Measurements from ENCODE around the gene FBXW7. TPM values are rescaled to one million over a fixed set of nuclear protein-coding genes. Genes with fewer than 3 reads are reported as not detected.

FBXW7 gene, protein sequence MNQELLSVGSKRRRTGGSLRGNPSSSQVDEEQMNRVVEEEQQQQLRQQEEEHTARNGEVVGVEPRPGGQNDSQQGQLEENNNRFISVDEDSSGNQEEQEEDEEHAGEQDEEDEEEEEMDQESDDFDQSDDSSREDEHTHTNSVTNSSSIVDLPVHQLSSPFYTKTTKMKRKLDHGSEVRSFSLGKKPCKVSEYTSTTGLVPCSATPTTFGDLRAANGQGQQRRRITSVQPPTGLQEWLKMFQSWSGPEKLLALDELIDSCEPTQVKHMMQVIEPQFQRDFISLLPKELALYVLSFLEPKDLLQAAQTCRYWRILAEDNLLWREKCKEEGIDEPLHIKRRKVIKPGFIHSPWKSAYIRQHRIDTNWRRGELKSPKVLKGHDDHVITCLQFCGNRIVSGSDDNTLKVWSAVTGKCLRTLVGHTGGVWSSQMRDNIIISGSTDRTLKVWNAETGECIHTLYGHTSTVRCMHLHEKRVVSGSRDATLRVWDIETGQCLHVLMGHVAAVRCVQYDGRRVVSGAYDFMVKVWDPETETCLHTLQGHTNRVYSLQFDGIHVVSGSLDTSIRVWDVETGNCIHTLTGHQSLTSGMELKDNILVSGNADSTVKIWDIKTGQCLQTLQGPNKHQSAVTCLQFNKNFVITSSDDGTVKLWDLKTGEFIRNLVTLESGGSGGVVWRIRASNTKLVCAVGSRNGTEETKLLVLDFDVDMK
- 42.2 and 42.5 TPM in 2 replicates for total RNA-seq

- peak; percentile 98 to 99 for DNase-seq (ENCODE audit: low read depth in 2 of 2)
Measured at GRCh38 chr4:152535903-152536544, at the start of gene FBXW7. Gene FBXW7, minus strand, starts transcription at chr4:152536092. Its CDS starts 124,289 bp downstream, at chr4:152411803.

DNA sequence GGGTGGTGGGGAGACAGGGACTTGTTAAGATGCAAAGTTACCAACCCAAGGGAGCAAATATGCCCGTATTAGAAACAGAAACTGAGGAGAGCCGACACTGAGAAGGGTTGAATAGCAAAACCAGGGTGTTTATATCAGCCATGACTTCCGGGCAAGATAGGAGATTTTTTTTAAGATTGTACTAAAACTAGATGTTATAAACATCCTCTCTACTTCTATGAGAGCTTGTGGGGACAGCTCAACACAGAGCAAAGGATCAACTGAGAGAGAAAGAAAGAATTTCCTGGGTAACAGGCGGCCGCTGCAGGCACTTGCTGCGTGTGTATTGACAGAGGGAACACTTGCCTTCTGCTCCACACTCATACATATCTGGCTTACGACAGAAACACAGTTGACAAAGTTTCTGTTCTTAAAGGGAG is 49.1 kb upstream of the FBXW7 start:
- DNase-seq (ENCODE audit: low read depth in 2 of 2): no peak

- no peak for DNase-seq (ENCODE audit: low read depth in 2 of 2)
Measured at GRCh38 chr4:152581536-152582160, 45.8 kb upstream of the FBXW7 start.

DNA sequence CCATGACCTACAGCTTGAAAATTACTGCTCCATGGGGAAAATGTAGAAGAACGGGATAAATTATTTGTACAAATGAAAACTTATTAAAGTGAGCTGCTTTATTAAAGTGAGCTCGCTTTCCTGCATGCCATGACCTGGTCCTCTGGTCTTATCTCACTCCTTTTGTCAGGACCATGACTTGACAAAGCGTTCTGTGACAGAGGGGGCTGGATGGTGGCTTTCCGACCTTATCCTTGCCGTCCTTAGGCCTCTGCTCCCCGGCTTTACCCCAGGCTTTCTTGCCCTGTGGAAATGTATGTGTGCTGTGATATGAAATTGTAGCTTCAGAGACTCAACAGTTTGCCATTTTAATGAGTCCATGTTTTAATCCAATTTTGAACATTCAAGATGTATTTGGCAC is 44.0 kb upstream of the FBXW7 start:
- no peak for DNase-seq (ENCODE audit: low read depth in 2 of 2)

- no peak for DNase-seq (ENCODE audit: low read depth in 2 of 2)
Measured at GRCh38 chr4:152579107-152579764, 43.3 kb upstream of the FBXW7 start.

- DNase-seq (ENCODE audit: low read depth in 2 of 2): no peak
Measured at GRCh38 chr4:152578670-152579069, 42.8 kb upstream of the FBXW7 start.

- no peak for DNase-seq (ENCODE audit: low read depth in 2 of 2)
Measured at GRCh38 chr4:152577708-152578396, 42.0 kb upstream of the FBXW7 start.

DNA sequence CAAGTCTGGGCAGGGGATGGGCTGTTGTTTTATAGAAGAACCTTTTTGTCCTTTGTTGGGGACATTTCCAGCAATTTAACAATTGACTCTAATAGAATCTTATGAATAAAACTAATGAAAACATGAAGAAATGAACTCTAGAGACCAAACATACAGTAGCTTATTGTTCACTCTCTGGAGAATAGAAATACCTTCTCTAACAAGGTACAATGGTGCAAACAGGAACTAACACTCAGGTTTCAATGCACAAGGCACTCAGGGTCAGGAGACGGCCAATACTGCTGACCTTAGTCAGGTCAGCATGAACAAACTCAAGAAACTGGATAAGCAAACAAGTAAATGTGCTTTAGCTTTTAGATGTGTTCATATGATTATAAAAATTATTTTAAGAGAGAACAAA is 39.6 kb upstream of the FBXW7 start:
- DNase-seq (ENCODE audit: low read depth in 2 of 2): no peak

DNA sequence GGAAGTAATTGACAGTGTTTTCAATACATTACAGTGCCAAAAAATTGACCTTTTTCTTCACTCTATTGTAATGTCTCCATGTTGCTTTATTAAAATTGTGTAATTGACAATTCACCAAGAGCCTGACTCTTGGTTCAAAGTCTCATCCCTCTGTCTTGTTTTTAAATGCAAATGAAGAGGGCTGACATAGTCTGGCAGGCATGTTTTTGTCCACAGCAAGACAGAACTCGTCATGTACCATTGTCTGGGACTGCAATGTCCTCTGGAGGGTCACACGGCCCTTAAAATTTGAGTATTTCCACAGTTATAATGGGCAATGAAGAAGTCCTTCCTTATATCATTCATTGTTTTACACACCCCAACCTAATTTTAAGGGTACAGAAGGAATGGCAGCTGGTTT is 38.0 kb upstream of the FBXW7 start:
- no peak for DNase-seq (ENCODE audit: low read depth in 2 of 2)

GRCh38 chr4:152572417-152573086 is 36.7 kb upstream of the FBXW7 start:
- no peak for DNase-seq (ENCODE audit: low read depth in 2 of 2)

DNA sequence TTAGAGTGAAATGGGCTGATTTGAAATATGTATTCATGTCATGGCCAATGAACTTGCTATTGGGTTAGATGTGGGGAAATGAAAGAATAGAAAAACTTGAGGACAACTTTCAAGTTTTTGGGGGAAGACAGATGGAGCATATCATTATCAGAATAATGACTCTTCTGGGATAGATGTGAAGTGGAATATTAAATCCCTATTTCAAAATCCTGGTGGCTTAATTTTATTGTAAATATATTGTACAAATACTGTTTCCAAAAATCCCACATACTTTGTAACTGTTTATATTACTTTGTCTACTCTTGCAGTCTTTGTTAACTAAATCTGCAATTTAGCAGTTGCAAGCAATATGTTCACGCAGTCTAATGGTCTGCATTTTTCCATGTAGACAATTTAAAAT is 35.9 kb upstream of the FBXW7 start:
- no peak for DNase-seq (ENCODE audit: low read depth in 2 of 2)

GRCh38 chr4:152571296-152571695 is 35.4 kb upstream of the FBXW7 start:
- DNase-seq (ENCODE audit: low read depth in 2 of 2): no peak

GRCh38 chr4:152565333-152565732 is 29.4 kb upstream of the FBXW7 start:
- no peak for DNase-seq (ENCODE audit: low read depth in 2 of 2)

DNA sequence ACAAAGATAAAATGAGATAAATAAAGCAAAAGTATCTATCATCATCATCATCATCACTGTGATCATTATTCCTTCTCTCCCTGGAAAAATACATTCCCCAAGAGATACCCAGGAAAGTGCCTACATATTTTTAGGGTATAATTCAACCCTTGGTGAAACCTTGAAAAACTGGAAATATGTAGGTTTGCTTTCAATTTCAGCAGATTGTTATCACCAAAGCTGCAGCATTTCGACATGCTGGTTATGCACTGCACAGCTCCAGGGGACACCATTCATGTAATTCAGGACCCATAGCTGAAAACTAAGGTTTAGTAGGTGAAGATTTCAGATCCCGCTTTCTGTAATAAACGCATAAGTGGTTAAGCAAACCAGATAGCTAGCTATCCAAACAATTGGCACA is 28.4 kb upstream of the FBXW7 start:
- no peak for DNase-seq (ENCODE audit: low read depth in 2 of 2)

DNA sequence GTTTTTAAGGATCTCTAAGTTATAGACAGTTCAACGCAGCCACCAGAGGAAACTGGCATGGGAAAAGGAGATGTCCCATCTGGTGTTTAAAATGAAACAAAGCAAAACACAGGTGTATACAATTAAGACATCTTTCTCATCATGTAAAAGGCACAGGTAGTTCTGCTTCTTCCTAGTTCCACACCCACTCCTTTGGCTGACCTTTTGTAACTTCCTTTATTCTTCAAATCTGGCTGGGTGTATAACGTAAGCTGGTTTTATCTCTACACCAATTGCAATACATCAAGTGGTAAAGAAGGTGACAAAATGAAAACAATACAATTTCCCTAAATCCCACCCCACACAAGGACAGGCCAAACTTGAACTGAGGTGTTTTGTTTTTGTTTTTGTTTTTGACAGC is 27.3 kb upstream of the FBXW7 start:
- DNase-seq (ENCODE audit: low read depth in 2 of 2): no peak

DNA sequence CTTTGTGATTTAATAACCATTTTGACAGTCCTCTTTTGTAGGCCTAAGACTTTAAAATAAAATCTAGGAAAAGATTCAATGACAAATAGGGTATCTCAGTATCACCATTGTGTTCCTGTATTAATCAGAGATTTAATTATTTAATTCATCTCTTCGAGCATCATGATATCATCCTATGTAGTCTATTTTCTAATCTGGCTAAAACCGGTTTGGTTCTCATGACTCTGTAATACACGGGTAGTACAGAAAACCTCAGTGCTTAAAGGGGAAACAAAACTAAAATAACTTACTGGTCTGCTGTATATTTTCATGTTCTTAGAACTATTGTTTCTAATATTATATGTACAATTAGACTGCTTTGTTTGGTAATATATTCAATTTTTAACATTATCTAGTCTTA is 23.7 kb upstream of the FBXW7 start:
- no peak for DNase-seq (ENCODE audit: low read depth in 2 of 2)

GRCh38 chr4:152558396-152558795 is 22.5 kb upstream of the FBXW7 start:
- DNase-seq (ENCODE audit: low read depth in 2 of 2): no peak

DNA sequence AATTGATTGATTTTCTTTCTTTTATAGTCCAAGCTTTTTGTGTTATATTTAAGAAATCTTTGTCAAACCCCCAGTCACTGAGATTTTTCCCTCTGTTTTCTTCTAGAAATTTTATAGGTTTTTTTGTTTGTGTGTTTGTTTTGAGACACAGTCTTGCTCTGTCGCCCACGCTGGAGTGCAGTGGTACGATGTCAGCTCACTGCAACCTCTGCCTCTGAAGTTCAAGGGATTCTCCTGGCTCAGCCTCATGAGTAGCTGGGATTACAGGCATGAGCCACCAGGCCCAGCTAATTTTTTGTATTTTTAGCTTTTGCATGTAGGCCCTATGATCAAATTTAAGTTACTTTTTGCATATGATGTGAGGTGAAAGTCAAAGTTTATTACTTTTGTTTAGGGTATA is 20.9 kb upstream of the FBXW7 start:
- no peak for DNase-seq (ENCODE audit: low read depth in 2 of 2)

- no peak for DNase-seq (ENCODE audit: low read depth in 2 of 2)
Measured at GRCh38 chr4:152556283-152556682, 20.4 kb upstream of the FBXW7 start.

DNA sequence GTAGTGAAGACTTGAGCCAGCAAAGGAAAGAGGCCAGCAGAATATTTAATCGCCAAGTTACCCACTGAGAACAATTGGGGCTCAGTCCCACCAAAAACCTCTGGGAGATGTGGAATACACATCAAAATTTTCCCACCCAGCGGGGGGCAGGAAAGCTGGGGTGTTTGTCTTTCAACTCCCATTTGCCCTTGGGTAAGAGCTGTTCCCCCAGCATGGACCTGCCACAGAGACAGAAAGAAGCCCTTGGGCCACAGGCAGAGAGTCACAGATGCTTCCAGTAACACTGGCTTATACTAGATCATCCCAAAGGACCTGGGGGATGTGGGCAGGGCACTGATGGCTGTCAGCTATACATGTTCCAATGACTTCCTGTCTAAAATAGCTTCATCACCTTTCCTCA is 18.9 kb upstream of the FBXW7 start:
- DNase-seq (ENCODE audit: low read depth in 2 of 2): no peak

All from dermis microvascular lymphatic vessel endothelial cell (primary cell).